Liver (tissue), 9 donors: ENCODE results near the gene SPATA13. TPM values are rescaled to one million over a fixed set of nuclear protein-coding genes. Genes with fewer than 3 reads are reported as not detected.

Experiments used
- DNase-seq: peaks from one replicate; pipeline ENCODE4 v3.0.0-alpha.2; 2017; ENCODE audit warnings: low spot score
- H3K27ac ChIP-seq, 2 donors: one replicate each; pipeline ENCODE4 v1.7.0; 2013; ENCODE audit warnings: inconsistent platforms in 2 of 2, low read length in 2 of 2, control low read depth in 1 of 2, low read depth in 1 of 2, mild to moderate bottlenecking in 1 of 2
- H3K27me3 ChIP-seq, 4 donors: one replicate each; pipeline versions ENCODE4 v1.6.1 to v1.7.0; 2013; ENCODE audit warnings: low read length in 3 of 4, inconsistent platforms in 1 of 4, mild to moderate bottlenecking in 1 of 4, moderate library complexity in 1 of 4; ENCODE audit not compliant: control insufficient read depth in 4 of 4, insufficient read depth in 4 of 4
- H3K36me3 ChIP-seq, 4 donors: one replicate each; pipeline versions ENCODE4 v1.6.1 to v1.7.0; 2013; ENCODE audit warnings: low read length in 3 of 4, mild to moderate bottlenecking in 3 of 4, low read depth in 1 of 4, moderate library complexity in 1 of 4; ENCODE audit not compliant: control insufficient read depth in 4 of 4, insufficient read depth in 3 of 4
- H3K4me1 ChIP-seq, 4 donors: one replicate each; pipeline versions ENCODE4 v1.6.1 to v1.7.0; 2013; ENCODE audit warnings: low read length in 3 of 4, mild to moderate bottlenecking in 3 of 4, moderate library complexity in 1 of 4; ENCODE audit not compliant: control insufficient read depth in 4 of 4, insufficient read depth in 4 of 4
- H3K4me3 ChIP-seq, 3 donors: one replicate each; pipeline versions ENCODE4 v1.6.1 to v1.7.0; 2013; ENCODE audit warnings: low read length in 3 of 3, control low read depth in 1 of 3, low read depth in 1 of 3, mild to moderate bottlenecking in 1 of 3
- H3K9ac ChIP-seq, 2 donors: one replicate each; pipeline ENCODE4 v1.7.0; 2013; ENCODE audit warnings: low read length in 2 of 2, mild to moderate bottlenecking in 2 of 2, moderate library complexity in 2 of 2, control low read depth in 1 of 2, low read depth in 1 of 2
- H3K9me3 ChIP-seq, 4 donors: one replicate each; pipeline versions ENCODE4 v1.6.1 to v1.7.0; 2013; ENCODE audit warnings: low read length in 3 of 4; ENCODE audit not compliant: control insufficient read depth in 4 of 4
- ATF3 ChIP-seq: IDR thresholded peaks from 2 replicates; pipeline ENCODE4 v1.6.1; 2016; ENCODE audit warnings: antibody characterized with exemption
- CTCF ChIP-seq: fragments of 150-350 bp; IDR thresholded peaks from 2 replicates; pipeline ENCODE4 v1.5.1; 2017; ENCODE audit warnings: improper control_type of control experiment, low read depth, low read length; ENCODE audit not compliant: missing input control
- EGR1 ChIP-seq, 2 donors: IDR thresholded peaks; 2 replicates each; pipeline ENCODE4 v1.6.1; 2016 to 2018; ENCODE audit warnings: antibody characterized with exemption in 2 of 2, low read depth in 2 of 2
- FOXA2 ChIP-seq: IDR thresholded peaks from 2 replicates; pipeline ENCODE4 v1.6.1; 2016; ENCODE audit warnings: antibody characterized with exemption
- GABPA ChIP-seq, 2 donors: IDR thresholded peaks in 1 of 2; conservative IDR thresholded peaks in 1 of 2; 2 replicates each; pipeline ENCODE4 v1.6.1; 2016; ENCODE audit warnings: antibody characterized with exemption in 2 of 2, mild to moderate bottlenecking in 1 of 2, moderate library complexity in 1 of 2
- HNF4A ChIP-seq, 2 donors: conservative IDR thresholded peaks; 2 replicates each; pipeline ENCODE4 v1.6.1; 2016; ENCODE audit warnings: antibody characterized with exemption in 2 of 2, mild to moderate bottlenecking in 2 of 2
- HNF4G ChIP-seq: IDR thresholded peaks from 2 replicates; pipeline ENCODE4 v1.6.1; 2016; ENCODE audit warnings: antibody characterized with exemption
- JUND ChIP-seq, 2 donors: IDR thresholded peaks; 2 replicates each; pipeline ENCODE4 v1.6.1; 2016; ENCODE audit warnings: antibody characterized with exemption in 2 of 2
- MAX ChIP-seq: IDR thresholded peaks from 2 replicates; pipeline ENCODE4 v1.6.1; 2016; ENCODE audit warnings: antibody characterized with exemption
- NR2F2 ChIP-seq: IDR thresholded peaks from 2 replicates; pipeline ENCODE4 v1.6.1; 2016; ENCODE audit warnings: antibody characterized with exemption
- RAD21 ChIP-seq, 2 donors: IDR thresholded peaks; 2 replicates each; pipeline ENCODE4 v1.6.1; 2016; ENCODE audit warnings: antibody characterized with exemption in 2 of 2, mild to moderate bottlenecking in 2 of 2
- REST ChIP-seq: IDR thresholded peaks from 2 replicates; pipeline ENCODE4 v1.6.1; 2016; ENCODE audit warnings: antibody characterized with exemption, mild to moderate bottlenecking
- RXRA ChIP-seq, 2 donors: IDR thresholded peaks; 2 replicates each; pipeline ENCODE4 v1.6.1; 2017 to 2018; ENCODE audit warnings: antibody characterized with exemption in 2 of 2, mild to moderate bottlenecking in 1 of 2
- SP1 ChIP-seq: IDR thresholded peaks from 2 replicates; pipeline ENCODE4 v1.6.1; 2018; ENCODE audit warnings: antibody characterized with exemption, mild to moderate bottlenecking
- TAF1 ChIP-seq: conservative IDR thresholded peaks from 2 replicates; pipeline ENCODE4 v1.6.1; 2016; ENCODE audit warnings: antibody characterized with exemption, mild to moderate bottlenecking
- YY1 ChIP-seq: IDR thresholded peaks from 2 replicates; pipeline ENCODE4 v1.6.1; 2016; ENCODE audit warnings: antibody characterized with exemption, mild to moderate bottlenecking
- ZBTB33 ChIP-seq: IDR thresholded peaks from 2 replicates; pipeline ENCODE4 v1.6.1; 2016; ENCODE audit warnings: antibody characterized with exemption
- WGBS: extraction: QIAGEN DNeasy Blood & Tissue Kit; methylation state at CpG from one replicate; pipeline ENCODE4 v1.1.7; 2013; 5-methylcytosine and 5-hydroxymethylcytosine counted together
- polyA plus RNA-seq, 2 donors: library from polyadenylated mRNA; stranded (reverse) in 1 of 2; unstranded in 1 of 2; fragments of 200-250 nt in 1 of 2; fragments of >200 nt in 1 of 2; fragmentation: Nextera tagmentation in 1 of 2; extraction: Ambion mirVana in 1 of 2; gene quantifications; one replicate each; pipeline versions ENCODE4 v1.2.1 to v1.2.3, GENCODE V29; 2013 to 2015
- total RNA-seq, 2 donors: library from RNA; depleted of rRNA; stranded (reverse); fragments of >200 nt; gene quantifications; one replicate each; pipeline ENCODE4 v1.2.3, GENCODE V29; 2014
- donor health status: healthy.
- donor health status: healthy.
- donor health status: healthy.
- donor health status: healthy.
- donor health status: healthy.

SPATA13 gene
- total and polyA plus RNA-seq, 4 donors: 10.0 to 57.6 (median 20.4) TPM

GRCh38 chr13:24142886-24143285 lies 17.6 kb upstream of the SPATA13 start:
- Histone ChIP-seq H3K27ac (no peak overlapping the region), H3K27me3 (no peaks in the 10 kb centered on the region), H3K36me3 (no peaks in the 10 kb centered on the region), H3K4me3 (no peak overlapping the region), H3K9ac (no peak overlapping the region), H3K9me3 (no peaks in the 10 kb centered on the region), H3K4me1 (peaks cover 0 to 3% (median under 1%) of the 10 kb centered on the region in 4 donors)
- TF ChIP-seq SP1: no peak
- TF ChIP-seq GABPA (IDR thresholded peaks at IDR 0.05 in 1 of 2, conservative IDR thresholded peaks at IDR 0.05 in 1 of 2): no peak
- TF ChIP-seq CTCF: no peak
- no peak for TF ChIP-seq FOXA2
- TF ChIP-seq RAD21 (IDR thresholded peaks at IDR 0.05): no peak
- TF ChIP-seq HNF4A (conservative IDR thresholded peaks at IDR 0.05): no peak
- no peak for TF ChIP-seq REST
- no peak for TF ChIP-seq JUND (IDR thresholded peaks at IDR 0.05)
- no peak for TF ChIP-seq NR2F2
- TF ChIP-seq ATF3: no peak
- TF ChIP-seq TAF1: no peak
- no peak for TF ChIP-seq ZBTB33
- TF ChIP-seq EGR1 (IDR thresholded peaks at IDR 0.05; ENCODE audit: low read depth in 2 of 2): no peak
- no peak for TF ChIP-seq RXRA (IDR thresholded peaks at IDR 0.05)
- TF ChIP-seq MAX: no peak
- 71% methylated on average over 4 of the region's 4 CpGs for WGBS
- DNase-seq: no peak

- no peak for TF ChIP-seq HNF4A (conservative IDR thresholded peaks at IDR 0.05)
- TF ChIP-seq RXRA (IDR thresholded peaks at IDR 0.05): no peak
- no peak for TF ChIP-seq EGR1 (IDR thresholded peaks at IDR 0.05; ENCODE audit: low read depth in 2 of 2)
- TF ChIP-seq RAD21 (IDR thresholded peaks at IDR 0.05): no peak
- no peak for TF ChIP-seq FOXA2
- TF ChIP-seq ATF3: no peak
- no peak for TF ChIP-seq HNF4G
- TF ChIP-seq YY1: no peak
- Histone ChIP-seq H3K4me1 (peaks cover 0 to 3% (median 1%) of the 10 kb centered on the region in 4 donors), H3K4me3 (no peak overlapping the region), H3K9ac (no peak overlapping the region), H3K36me3 (no peaks in the 10 kb centered on the region), H3K9me3 (no peaks in the 10 kb centered on the region), H3K27ac (no peak overlapping the region), H3K27me3 (no peaks in the 10 kb centered on the region)
- WGBS: 83% methylated on average over 2 of the region's 2 CpGs
- no peak for DNase-seq
These were observed 15.3 kb upstream of the SPATA13 start for GRCh38 chr13:24145240-24145639.
